ENCODE results near the gene CFD. TPM values are rescaled to one million over a fixed set of nuclear protein-coding genes. Genes with fewer than 3 reads are reported as not detected.

Gene CFD
- total RNA-seq, 1 experiment from 2014 or later: 1.7 TPM

- no peak for DNase-seq (ENCODE audit: low spot score)
- Mint-ChIP-seq H3K9me3 (no peaks in the 10 kb centered on the region), H3K4me1 (peaks cover 5% of the 10 kb centered on the region), H3K27me3 (ENCODE audit: low read depth) (no peaks in the 10 kb centered on the region), H3K4me3 (no peak overlapping the region), H3K36me3 (peaks cover 12% of the 10 kb centered on the region), H3K27ac (no peak overlapping the region)
- CTCF ChIA-PET: no interaction called here
- ATAC-seq: no peak
- POLR2A ChIA-PET: no interaction called here
- TF ChIP-seq ZNF121 (CRISPR knock-in tag; IDR thresholded peaks at IDR 0.05): peak; percentile 72
- TF ChIP-seq FOXP1 (CRISPR knock-in tag; IDR thresholded peaks at IDR 0.05; ENCODE audit: borderline replicate concordance): no peak
Measured at GRCh38 chr19:870314-870713, 10.8 kb downstream of the CFD start.

DNA sequence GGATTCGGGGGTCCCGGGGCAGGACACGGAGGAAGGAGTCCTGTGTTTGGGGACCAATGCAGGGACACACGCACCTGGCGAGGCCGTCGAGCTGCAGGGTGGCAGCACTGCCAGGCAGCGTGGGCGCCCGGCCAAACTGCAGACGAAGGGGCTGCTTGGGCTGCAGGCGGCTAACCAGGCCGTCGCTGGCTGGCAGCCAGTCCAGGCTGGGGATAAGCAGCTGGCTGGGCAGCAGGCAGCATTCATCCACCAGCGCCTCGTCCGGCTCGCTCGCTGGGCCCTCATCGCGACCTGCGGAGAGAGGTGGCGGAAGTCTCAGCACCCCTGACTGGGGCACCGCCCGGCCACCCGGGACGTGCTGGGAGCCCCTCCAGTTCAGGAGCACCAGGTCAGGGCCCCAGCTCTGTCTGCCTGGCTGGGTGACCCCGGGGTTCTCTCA is 11.5 kb downstream of the CFD start:
- ATAC-seq (no peak), DNase-seq (ENCODE audit: low spot score) (no peak)
- TF ChIP-seq HMGA2 (CRISPR knock-in tag; IDR thresholded peaks at IDR 0.05) (no peak), MXD4 (CRISPR knock-in tag; IDR thresholded peaks at IDR 0.05; ENCODE audit: borderline replicate concordance) (no peak), IRF2 (CRISPR knock-in tag; IDR thresholded peaks at IDR 0.05; ENCODE audit: borderline replicate concordance, low read depth) (no peak), FOXP1 (CRISPR knock-in tag; IDR thresholded peaks at IDR 0.05; ENCODE audit: borderline replicate concordance) (no peak), CBFB (CRISPR knock-in tag; IDR thresholded peaks at IDR 0.05; ENCODE audit: low read depth) (no peak), ZNF281 (CRISPR knock-in tag; IDR thresholded peaks at IDR 0.05) (no peak), NR2C2 (CRISPR knock-in tag; IDR thresholded peaks at IDR 0.05) (no peak)
- TF ChIP-seq, protein P1, sequence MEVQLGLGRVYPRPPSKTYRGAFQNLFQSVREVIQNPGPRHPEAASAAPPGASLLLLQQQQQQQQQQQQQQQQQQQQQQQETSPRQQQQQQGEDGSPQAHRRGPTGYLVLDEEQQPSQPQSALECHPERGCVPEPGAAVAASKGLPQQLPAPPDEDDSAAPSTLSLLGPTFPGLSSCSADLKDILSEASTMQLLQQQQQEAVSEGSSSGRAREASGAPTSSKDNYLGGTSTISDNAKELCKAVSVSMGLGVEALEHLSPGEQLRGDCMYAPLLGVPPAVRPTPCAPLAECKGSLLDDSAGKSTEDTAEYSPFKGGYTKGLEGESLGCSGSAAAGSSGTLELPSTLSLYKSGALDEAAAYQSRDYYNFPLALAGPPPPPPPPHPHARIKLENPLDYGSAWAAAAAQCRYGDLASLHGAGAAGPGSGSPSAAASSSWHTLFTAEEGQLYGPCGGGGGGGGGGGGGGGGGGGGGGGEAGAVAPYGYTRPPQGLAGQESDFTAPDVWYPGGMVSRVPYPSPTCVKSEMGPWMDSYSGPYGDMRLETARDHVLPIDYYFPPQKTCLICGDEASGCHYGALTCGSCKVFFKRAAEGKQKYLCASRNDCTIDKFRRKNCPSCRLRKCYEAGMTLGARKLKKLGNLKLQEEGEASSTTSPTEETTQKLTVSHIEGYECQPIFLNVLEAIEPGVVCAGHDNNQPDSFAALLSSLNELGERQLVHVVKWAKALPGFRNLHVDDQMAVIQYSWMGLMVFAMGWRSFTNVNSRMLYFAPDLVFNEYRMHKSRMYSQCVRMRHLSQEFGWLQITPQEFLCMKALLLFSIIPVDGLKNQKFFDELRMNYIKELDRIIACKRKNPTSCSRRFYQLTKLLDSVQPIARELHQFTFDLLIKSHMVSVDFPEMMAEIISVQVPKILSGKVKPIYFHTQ (CRISPR knock-in tag; IDR thresholded peaks at IDR 0.05): no peak
- TF ChIP-seq, protein P2, sequence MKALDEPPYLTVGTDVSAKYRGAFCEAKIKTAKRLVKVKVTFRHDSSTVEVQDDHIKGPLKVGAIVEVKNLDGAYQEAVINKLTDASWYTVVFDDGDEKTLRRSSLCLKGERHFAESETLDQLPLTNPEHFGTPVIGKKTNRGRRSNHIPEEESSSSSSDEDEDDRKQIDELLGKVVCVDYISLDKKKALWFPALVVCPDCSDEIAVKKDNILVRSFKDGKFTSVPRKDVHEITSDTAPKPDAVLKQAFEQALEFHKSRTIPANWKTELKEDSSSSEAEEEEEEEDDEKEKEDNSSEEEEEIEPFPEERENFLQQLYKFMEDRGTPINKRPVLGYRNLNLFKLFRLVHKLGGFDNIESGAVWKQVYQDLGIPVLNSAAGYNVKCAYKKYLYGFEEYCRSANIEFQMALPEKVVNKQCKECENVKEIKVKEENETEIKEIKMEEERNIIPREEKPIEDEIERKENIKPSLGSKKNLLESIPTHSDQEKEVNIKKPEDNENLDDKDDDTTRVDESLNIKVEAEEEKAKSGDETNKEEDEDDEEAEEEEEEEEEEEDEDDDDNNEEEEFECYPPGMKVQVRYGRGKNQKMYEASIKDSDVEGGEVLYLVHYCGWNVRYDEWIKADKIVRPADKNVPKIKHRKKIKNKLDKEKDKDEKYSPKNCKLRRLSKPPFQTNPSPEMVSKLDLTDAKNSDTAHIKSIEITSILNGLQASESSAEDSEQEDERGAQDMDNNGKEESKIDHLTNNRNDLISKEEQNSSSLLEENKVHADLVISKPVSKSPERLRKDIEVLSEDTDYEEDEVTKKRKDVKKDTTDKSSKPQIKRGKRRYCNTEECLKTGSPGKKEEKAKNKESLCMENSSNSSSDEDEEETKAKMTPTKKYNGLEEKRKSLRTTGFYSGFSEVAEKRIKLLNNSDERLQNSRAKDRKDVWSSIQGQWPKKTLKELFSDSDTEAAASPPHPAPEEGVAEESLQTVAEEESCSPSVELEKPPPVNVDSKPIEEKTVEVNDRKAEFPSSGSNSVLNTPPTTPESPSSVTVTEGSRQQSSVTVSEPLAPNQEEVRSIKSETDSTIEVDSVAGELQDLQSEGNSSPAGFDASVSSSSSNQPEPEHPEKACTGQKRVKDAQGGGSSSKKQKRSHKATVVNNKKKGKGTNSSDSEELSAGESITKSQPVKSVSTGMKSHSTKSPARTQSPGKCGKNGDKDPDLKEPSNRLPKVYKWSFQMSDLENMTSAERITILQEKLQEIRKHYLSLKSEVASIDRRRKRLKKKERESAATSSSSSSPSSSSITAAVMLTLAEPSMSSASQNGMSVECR (CRISPR knock-in tag; IDR thresholded peaks at IDR 0.05; ENCODE audit: borderline replicate concordance): no peak
- H3K36me3 Mint-ChIP-seq: peaks cover 16% of the 10 kb centered on the region
- H3K27me3 Mint-ChIP-seq (ENCODE audit: low read depth): no peaks in the 10 kb centered on the region
- H3K4me1 Mint-ChIP-seq: peaks cover 5% of the 10 kb centered on the region
- CTCF ChIA-PET: interaction anchor here (2.1 kb wide), 1 partner anchor 48 kb away, joined by 7 read pairs; no protein-coding TSS in a partner anchor
- H3K4me3 Mint-ChIP-seq: no peak overlapping the region
- no peak overlapping the region for H3K27ac Mint-ChIP-seq
- POLR2A ChIA-PET: interaction anchor here (0.6 to 0.8 kb wide), 2 partner anchors 27 to 62 kb away, joined by 3 to 4 read pairs; no protein-coding TSS in a partner anchor
- no peaks in the 10 kb centered on the region for H3K9me3 Mint-ChIP-seq

Measured in WTC11 (cell line).